ENCODE results near the gene TUG1.

Gene TUG1

DNA sequence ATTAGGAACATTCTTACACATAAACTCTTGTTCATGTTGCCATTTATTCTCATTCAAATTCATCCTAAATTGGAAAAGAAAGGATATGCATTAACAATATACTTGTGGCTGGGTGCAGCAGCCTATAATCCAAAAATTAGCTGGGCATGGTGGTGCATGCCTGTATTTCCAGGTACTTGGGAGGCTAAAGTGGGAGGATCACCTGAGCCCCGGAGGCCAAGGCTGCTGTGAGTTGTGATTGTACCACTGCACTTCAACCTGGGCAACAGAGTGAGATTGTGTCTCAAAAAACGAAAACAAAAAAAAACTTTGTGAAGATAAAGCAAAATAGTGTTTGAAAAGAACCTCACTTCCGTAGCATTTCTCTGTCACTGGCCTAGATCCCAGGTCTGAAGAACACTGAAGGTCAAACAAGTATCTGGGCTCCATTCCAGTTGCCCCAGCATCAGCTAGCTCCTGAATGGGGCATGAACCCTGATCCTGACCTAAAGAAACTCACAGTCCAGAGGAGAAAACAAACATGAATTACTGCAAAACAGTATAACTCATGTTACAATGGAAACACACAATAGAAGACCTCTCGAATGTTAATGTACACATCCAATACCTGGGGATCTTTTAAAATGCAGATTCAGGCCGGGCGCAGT lies 32.2 kb downstream of the TUG1 start:
- DNase-seq (ENCODE audit: low read depth) = no peak

- no peak for DNase-seq (ENCODE audit: low read depth)
Measured at GRCh38 chr22:31005535-31005934, 36.5 kb downstream of the TUG1 start.

- DNase-seq (ENCODE audit: low read depth) = no peak
Measured at GRCh38 chr22:31019191-31019930, 50.3 kb downstream of the TUG1 start.

GRCh38 chr22:31020334-31020733 lies 51.3 kb downstream of the TUG1 start:
- no peak for DNase-seq (ENCODE audit: low read depth)

GRCh38 chr22:31022516-31022915 lies 53.5 kb downstream of the TUG1 start:
- no peak for DNase-seq (ENCODE audit: low read depth)

Measured in iris pigment epithelial cell (primary cell).